NB4 (cell line): ENCODE results near the gene MROH7.

Source experiments
- DNase-seq: peaks from one replicate; pipeline ENCODE4 v3.0.0; 2010; ENCODE audit warnings: low read depth
- H3K4me3 ChIP-seq: one replicate; pipeline ENCODE4 v1.5.1; 2011; ENCODE audit warnings: mild to moderate bottlenecking, low read depth, low read length, moderate library complexity
- CTCF ChIP-seq: IDR thresholded peaks from one replicate; pipeline ENCODE4 v1.5.1; 2012; ENCODE audit warnings: low read depth, low read length
- MYC ChIP-seq: IDR thresholded peaks from 2 replicates; pipeline ENCODE4 v1.6.1; 2011; ENCODE audit warnings: low read depth, low read length
- POLR2A ChIP-seq: IDR thresholded peaks from 2 replicates; pipeline ENCODE4 v1.6.1; 2011; ENCODE audit warnings: mild to moderate bottlenecking; ENCODE audit not compliant: insufficient read length; ENCODE audit errors: extremely low read depth
- TF ChIP-seq, protein P1 (sequence below): IDR thresholded peaks from 2 replicates; pipeline ENCODE4 v1.6.1; 2011; ENCODE audit warnings: low read depth, low read length

Gene MROH7

DNA sequence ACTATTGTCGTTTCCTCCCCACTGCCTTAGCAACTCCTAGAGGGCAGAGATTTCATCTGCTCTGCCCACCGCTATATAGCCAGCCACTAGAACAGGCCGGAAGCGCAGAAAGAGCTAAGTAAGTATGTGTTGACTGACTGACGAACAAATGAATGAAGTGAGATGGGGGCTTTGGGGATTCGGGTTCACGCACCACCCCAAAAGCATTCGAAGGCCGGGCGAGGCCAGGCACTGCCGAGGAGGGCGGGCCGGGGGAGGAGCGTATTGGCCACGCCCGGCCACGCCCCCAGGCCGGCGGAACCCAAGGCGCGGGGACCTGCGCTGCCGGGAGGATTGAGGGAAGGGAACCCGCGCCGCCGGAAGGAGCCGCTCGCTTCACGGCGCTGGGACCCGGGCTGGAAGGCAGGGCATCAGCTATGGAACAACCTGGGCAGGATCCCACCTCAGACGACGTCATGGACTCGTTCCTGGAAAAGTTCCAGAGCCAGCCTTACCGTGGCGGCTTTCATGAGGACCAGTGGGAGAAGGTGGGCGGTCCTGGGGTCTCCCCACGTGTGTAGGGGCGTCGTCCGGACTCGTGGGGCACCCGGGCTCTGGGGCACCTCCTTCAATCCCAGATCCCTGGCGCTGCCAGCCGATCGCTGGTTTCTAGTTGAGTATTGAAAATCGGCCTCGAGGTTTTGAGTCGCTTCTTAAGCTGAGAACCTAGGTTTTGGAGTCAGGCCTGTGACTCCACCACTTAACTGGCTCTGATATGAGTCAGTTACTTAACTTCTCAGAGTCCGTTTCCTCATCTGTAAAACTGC is 74.1 kb downstream of the MROH7 start, which contains the start of gene TTC4:
Gene TTC4, plus strand, starts transcription at position 369 of the 806 bp plus-strand sequence. Its CDS starts 48 bp downstream, at position 417.
- TF ChIP-seq CTCF (no peak), MYC (peak; percentile 77), POLR2A (peak; percentile 82)
- TF ChIP-seq, protein P1, sequence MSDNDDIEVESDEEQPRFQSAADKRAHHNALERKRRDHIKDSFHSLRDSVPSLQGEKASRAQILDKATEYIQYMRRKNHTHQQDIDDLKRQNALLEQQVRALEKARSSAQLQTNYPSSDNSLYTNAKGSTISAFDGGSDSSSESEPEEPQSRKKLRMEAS: peak; percentile 59
- peak within 1 kb of the TSS; percentile 96 for H3K4me3 ChIP-seq
- DNase-seq: peak; percentile 85

GRCh38 chr1:54716299-54717047 is 74.9 kb downstream of the MROH7 start:
- H3K4me3 ChIP-seq: peak overlapping the region; percentile 96
- no peak for TF ChIP-seq CTCF
- no peak for TF ChIP-seq POLR2A
- TF ChIP-seq MYC: no peak
- TF ChIP-seq, protein P1: no peak
- DNase-seq: no peak

- no peak for DNase-seq
- no peak for TF ChIP-seq CTCF
- H3K4me3 ChIP-seq: no peak overlapping the region
Observed at GRCh38 chr1:54721719-54722118, 80.1 kb downstream of the MROH7 start.

GRCh38 chr1:54723985-54724384 is 82.4 kb downstream of the MROH7 start:
- no peak overlapping the region for H3K4me3 ChIP-seq
- no peak for DNase-seq
- TF ChIP-seq MYC (no peak), CTCF (no peak), POLR2A (no peak)
- TF ChIP-seq, protein P1: no peak

GRCh38 chr1:54724771-54725170 is 83.2 kb downstream of the MROH7 start:
- TF ChIP-seq, protein P1: no peak
- TF ChIP-seq CTCF: no peak
- TF ChIP-seq MYC: no peak
- no peak for TF ChIP-seq POLR2A
- no peak overlapping the region for H3K4me3 ChIP-seq
- DNase-seq: no peak

GRCh38 chr1:54728027-54728426 is 86.4 kb downstream of the MROH7 start:
- no peak overlapping the region for H3K4me3 ChIP-seq
- DNase-seq: no peak
- no peak for TF ChIP-seq CTCF
- TF ChIP-seq MYC: no peak
- no peak for TF ChIP-seq POLR2A
- TF ChIP-seq, protein P1: no peak
